Activated CD4-positive, alpha-beta T cell treated with anti-CD3 and anti-CD28 coated beads, Interleukin-2, amount 50 U/mL, for 16 hours (primary cell): ENCODE measurements around the gene GRK2.
"Not testable (repeated sequence)": the region's sequence is repeated elsewhere in the genome, so short reads cannot be mapped to it uniquely, and the experiment has no call there.

Experiments
- DNase-seq: peaks from one replicate; pipeline ENCODE4 v3.0.0-alpha.2; 2020

Gene GRK2

GRCh38 chr11:67317205-67317887 lies 51.1 kb downstream of the GRK2 start:
- DNase-seq: peak; percentile 99

GRCh38 chr11:67317888-67318555 lies 51.7 kb downstream of the GRK2 start:
- no peak for DNase-seq

GRCh38 chr11:67318876-67319275 lies 52.6 kb downstream of the GRK2 start:
- not testable (repeated sequence) for DNase-seq

- no peak for DNase-seq
Measured at GRCh38 chr11:67320011-67320410, 53.7 kb downstream of the GRK2 start.

GRCh38 chr11:67320691-67321090 lies 54.4 kb downstream of the GRK2 start:
- DNase-seq: no peak

GRCh38 chr11:67321313-67321871 lies 55.1 kb downstream of the GRK2 start:
- no peak for DNase-seq

GRCh38 chr11:67322049-67322448 lies 55.8 kb downstream of the GRK2 start:
- no peak for DNase-seq

GRCh38 chr11:67323526-67323925 lies 57.3 kb downstream of the GRK2 start:
- DNase-seq: no peak

- DNase-seq: no peak
Measured at GRCh38 chr11:67332081-67332691, 65.9 kb downstream of the GRK2 start.
